Body of pancreas (tissue), 4 donors: ENCODE measurements around the gene MAPKAPK2.

Experiments
- POLR2A ChIP-seq, 3 donors: fragments of 450-650 bp; IDR thresholded peaks; one replicate each; pipeline ENCODE4 v1.6.1; 2016; ENCODE audit warnings: antibody characterized with exemption in 3 of 3, mild to moderate bottlenecking in 2 of 3
- TF ChIP-seq, protein P1 (sequence below), 7 experiments: fragments of 450-650 bp in 4 of 7; fragments of 200-600 bp in 3 of 7; sonication (generic) in 3 of 7; IDR thresholded peaks; one replicate each; pipeline ENCODE4 v1.5.1; 2016 to 2019; ENCODE audit warnings: antibody characterized with exemption in 7 of 7

DNA sequence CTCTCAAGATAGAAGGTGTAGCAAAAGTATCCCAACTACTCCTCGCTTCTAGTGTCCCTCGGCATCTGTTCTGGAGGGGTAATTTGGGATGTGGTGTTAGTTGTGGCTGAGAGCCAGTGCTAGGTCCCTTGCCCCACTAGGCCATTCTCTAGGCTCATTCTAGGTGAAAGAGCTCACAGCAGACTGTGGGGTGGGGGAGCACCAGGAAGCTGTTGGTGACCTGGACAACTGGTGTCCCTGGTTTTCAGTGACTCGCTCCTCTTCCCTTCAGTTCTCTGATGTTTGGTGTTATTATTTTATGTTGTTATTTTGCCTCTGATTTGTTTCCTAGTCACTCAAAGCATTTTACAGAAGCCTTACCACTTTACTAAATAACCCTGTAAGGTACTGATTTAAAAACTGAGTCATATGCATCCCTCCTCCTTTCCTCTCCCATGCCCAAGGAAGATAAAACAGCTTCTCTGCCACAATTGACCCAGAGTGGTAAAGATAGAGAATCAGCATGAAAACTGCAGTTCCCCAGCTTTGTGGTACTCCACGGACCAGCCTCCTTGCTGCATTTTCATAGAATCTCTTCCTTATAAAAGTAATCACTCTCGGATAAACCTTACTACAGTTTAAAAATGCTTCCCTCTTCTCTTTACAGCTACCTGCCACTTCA is 35.3 kb upstream of the MAPKAPK2 start:
- TF ChIP-seq, protein P1, sequence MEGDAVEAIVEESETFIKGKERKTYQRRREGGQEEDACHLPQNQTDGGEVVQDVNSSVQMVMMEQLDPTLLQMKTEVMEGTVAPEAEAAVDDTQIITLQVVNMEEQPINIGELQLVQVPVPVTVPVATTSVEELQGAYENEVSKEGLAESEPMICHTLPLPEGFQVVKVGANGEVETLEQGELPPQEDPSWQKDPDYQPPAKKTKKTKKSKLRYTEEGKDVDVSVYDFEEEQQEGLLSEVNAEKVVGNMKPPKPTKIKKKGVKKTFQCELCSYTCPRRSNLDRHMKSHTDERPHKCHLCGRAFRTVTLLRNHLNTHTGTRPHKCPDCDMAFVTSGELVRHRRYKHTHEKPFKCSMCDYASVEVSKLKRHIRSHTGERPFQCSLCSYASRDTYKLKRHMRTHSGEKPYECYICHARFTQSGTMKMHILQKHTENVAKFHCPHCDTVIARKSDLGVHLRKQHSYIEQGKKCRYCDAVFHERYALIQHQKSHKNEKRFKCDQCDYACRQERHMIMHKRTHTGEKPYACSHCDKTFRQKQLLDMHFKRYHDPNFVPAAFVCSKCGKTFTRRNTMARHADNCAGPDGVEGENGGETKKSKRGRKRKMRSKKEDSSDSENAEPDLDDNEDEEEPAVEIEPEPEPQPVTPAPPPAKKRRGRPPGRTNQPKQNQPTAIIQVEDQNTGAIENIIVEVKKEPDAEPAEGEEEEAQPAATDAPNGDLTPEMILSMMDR (IDR thresholded peaks at IDR 0.05), result no peak
- TF ChIP-seq POLR2A (IDR thresholded peaks at IDR 0.05), result no peak
